GM12801 (cell line): ENCODE results near the gene TRIM5.

Experiments
- CTCF ChIP-seq: IDR thresholded peaks from one replicate; pipeline ENCODE4 v1.5.1; 2011; ENCODE audit warnings: control low read depth; ENCODE audit not compliant: insufficient read length; ENCODE audit errors: extremely low read depth

The TRIM5 gene

GRCh38 chr11:5684036-5684645 is 733 bp downstream of the TRIM5 start:
- TF ChIP-seq CTCF: no peak

- no peak for TF ChIP-seq CTCF
Observed at GRCh38 chr11:5679811-5680210, 5.1 kb downstream of the TRIM5 start.

- TF ChIP-seq CTCF: no peak
Observed at GRCh38 chr11:5674391-5674790, 10.5 kb downstream of the TRIM5 start.

- TF ChIP-seq CTCF: no peak
Observed at GRCh38 chr11:5671831-5672230, 13.0 kb downstream of the TRIM5 start.

- TF ChIP-seq CTCF: no peak
Observed at GRCh38 chr11:5666402-5666793, 18.5 kb downstream of the TRIM5 start.

- no peak for TF ChIP-seq CTCF
Observed at GRCh38 chr11:5665746-5666401, 19.0 kb downstream of the TRIM5 start.

- TF ChIP-seq CTCF: no peak
Observed at GRCh38 chr11:5665051-5665570, 19.8 kb downstream of the TRIM5 start.
